ENCODE data around the gene LTF. TPM values are rescaled to one million over a fixed set of nuclear protein-coding genes. Genes with fewer than 3 reads are reported as not detected.

LTF gene
- total and polyA plus RNA-seq, 9 of the 15 experiments (the other 6 are each of a cell fraction or from before 2014, with no cell fraction given), result 0.07 TPM; not detected in 8

GRCh38 chr3:46463868-46464241 is 850 bp downstream of the LTF start (continued):
- TF ChIP-seq NCOA1 (IDR thresholded peaks at IDR 0.05; ENCODE audit: low read depth), result no peak
- no peak for TF ChIP-seq ZNF76 (CRISPR knock-in tag; IDR thresholded peaks at IDR 0.05; ENCODE audit: borderline replicate concordance)

- POLR2A ChIA-PET, result interaction anchor here (1.1 to 1.9 kb wide), 5 partner anchors 9 to 165 kb away, joined by 3 to 8 read pairs (median 4); no protein-coding TSS in a partner anchor
- Histone ChIP-seq H3K4me2 (ENCODE audit: insufficient read depth, low read length) (no peak overlapping the region), H2AFZ (ENCODE audit: low read depth, low read length) (no peak overlapping the region), H3K9ac (ENCODE audit: insufficient read depth in 1 of 2, low read depth in 2 of 2, low read length in 2 of 2) (no peak overlapping the region), H3K79me2 (ENCODE audit: control insufficient read depth, insufficient read depth, low read length) (no peaks in the 10 kb centered on the region), H3K27ac (ENCODE audit: extremely low read depth, low read depth, low read length) (no peak overlapping the region), H3K36me3 (ENCODE audit: control insufficient read depth, insufficient read depth, low read length) (no peaks in the 10 kb centered on the region), H3K9me3 (replicated peaks; ENCODE audit: control insufficient read depth, insufficient read depth, low read depth, low read length) (no peaks in the 10 kb centered on the region), H3K9me1 (ENCODE audit: control insufficient read depth, insufficient read depth, low read length) (no peaks in the 10 kb centered on the region), H4K20me1 (replicated peaks; ENCODE audit: control insufficient read depth, insufficient read depth, low read length) (no peaks in the 10 kb centered on the region), H3K27me3 (ENCODE audit: control insufficient read depth in 2 of 2, insufficient read depth in 2 of 2, low read length in 2 of 2) (peaks cover 39 to 70% of the 10 kb centered on the region in 2 experiments), H3K4me1 (replicated peaks in 1 of 2; ENCODE audit: control insufficient read depth in 2 of 2, insufficient read depth in 2 of 2, low read length in 2 of 2) (peaks cover 0 to 6% of the 10 kb centered on the region in 2 experiments; a peak in 1 of 5 replicates), H3K4me3 (no peak overlapping the region)
- TF ChIP-seq CEBPB (tag; IDR thresholded peaks at IDR 0.05), result no peak
- TF ChIP-seq PPARD (CRISPR knock-in tag; IDR thresholded peaks at IDR 0.05), result no peak
- no peak for TF ChIP-seq TCF7 (IDR thresholded peaks at IDR 0.05; ENCODE audit: borderline replicate concordance)
- TF ChIP-seq CREB1 (IDR thresholded peaks at IDR 0.05), result no peak
- no peak for TF ChIP-seq CREB1 (CRISPR knock-in tag; IDR thresholded peaks at IDR 0.05)
- no peak for TF ChIP-seq TOE1 (IDR thresholded peaks at IDR 0.05; ENCODE audit: borderline replicate concordance)
- no peak for TF ChIP-seq TOE1 (CRISPR knock-in tag; IDR thresholded peaks at IDR 0.05; ENCODE audit: borderline replicate concordance, low read depth)
- no peak for TF ChIP-seq POLR2G (IDR thresholded peaks at IDR 0.05; ENCODE audit: low read depth, low read length)
- no peak for TF ChIP-seq KLF6 (CRISPR knock-in tag; IDR thresholded peaks at IDR 0.05; ENCODE audit: borderline replicate concordance)
- TF ChIP-seq HNRNPUL1 (IDR thresholded peaks at IDR 0.05; ENCODE audit: low read length), result no peak
- no peak for TF ChIP-seq PHTF2 (CRISPR knock-in tag; IDR thresholded peaks at IDR 0.05)
- TF ChIP-seq CXXC5 (CRISPR knock-in tag; IDR thresholded peaks at IDR 0.05), result no peak
- no peak for TF ChIP-seq NONO (IDR thresholded peaks at IDR 0.05; ENCODE audit: low read depth in 2 of 2, low read length in 1 of 2)
- TF ChIP-seq ZNF830 (CRISPR knock-in tag; IDR thresholded peaks at IDR 0.05), result no peak
- TF ChIP-seq ZFP1 (CRISPR knock-in tag; IDR thresholded peaks at IDR 0.05), result no peak
- TF ChIP-seq TCFL5 (CRISPR knock-in tag; conservative IDR thresholded peaks at IDR 0.05), result no peak
- DNase-seq (ENCODE audit: extremely low read depth in 1 of 4, low spot score in 3 of 4) (no peak), FAIRE-seq (no peak), ATAC-seq (no peak; the same call in 2 of the 3 replicates)
- BruUV-seq (replicated peaks), result no TSS peak
- WGBS (ENCODE audit: insufficient coverage, low coverage, missing lambda C conversion rate), result under 1% methylated on average over 6 of the region's 6 CpGs
- CTCF ChIA-PET (ENCODE audit: low intra/inter-chr PET ratio), result interaction anchor here (1.7 kb wide), 1 partner anchor 95 kb away, joined by 3 read pairs; no protein-coding TSS in a partner anchor
- in situ Hi-C loops (cut with MboI) (no loop called here), intact Hi-C loops (cut with micrococcal nuclease) (no loop called here)
Observed at GRCh38 chr3:46463120-46463867, 1.4 kb downstream of the LTF start.

All from K562 (cell line).